ENCODE measurements around the gene GEN1.

The GEN1 gene

GRCh38 chr2:17800219-17800618 is 46.3 kb downstream of the GEN1 start:
- H3K4me3 ChIP-seq (ENCODE audit: control insufficient read depth, low read depth, low read length), result no peak overlapping the region
- no peak for TF ChIP-seq CTCF (conservative IDR thresholded peaks at IDR 0.05; ENCODE audit: control insufficient read depth, insufficient read depth, low read depth, low read length)
- no peak for DNase-seq (ENCODE audit: low read depth)

GRCh38 chr2:17800693-17801458 is 46.9 kb downstream of the GEN1 start:
- no peak overlapping the region for H3K4me3 ChIP-seq (ENCODE audit: control insufficient read depth, low read depth, low read length)
- no peak for TF ChIP-seq CTCF (conservative IDR thresholded peaks at IDR 0.05; ENCODE audit: control insufficient read depth, insufficient read depth, low read depth, low read length)
- no peak for DNase-seq (ENCODE audit: low read depth)

- DNase-seq (ENCODE audit: low read depth), result no peak
- H3K4me3 ChIP-seq (ENCODE audit: control insufficient read depth, low read depth, low read length), result no peak overlapping the region
- no peak for TF ChIP-seq CTCF (conservative IDR thresholded peaks at IDR 0.05; ENCODE audit: control insufficient read depth, insufficient read depth, low read depth, low read length)
Observed at GRCh38 chr2:17803497-17803896, 49.6 kb downstream of the GEN1 start.

- no peak overlapping the region for H3K4me3 ChIP-seq (ENCODE audit: control insufficient read depth, low read depth, low read length)
- DNase-seq (ENCODE audit: low read depth), result no peak
- TF ChIP-seq CTCF (conservative IDR thresholded peaks at IDR 0.05; ENCODE audit: control insufficient read depth, insufficient read depth, low read depth, low read length), result no peak
Observed at GRCh38 chr2:17804358-17804757, 50.4 kb downstream of the GEN1 start.

- no peak overlapping the region for H3K4me3 ChIP-seq (ENCODE audit: control insufficient read depth, low read depth, low read length)
- TF ChIP-seq CTCF (conservative IDR thresholded peaks at IDR 0.05; ENCODE audit: control insufficient read depth, insufficient read depth, low read depth, low read length), result no peak
- no peak for DNase-seq (ENCODE audit: low read depth)
Observed at GRCh38 chr2:17805166-17805565, 51.2 kb downstream of the GEN1 start.

- no peak overlapping the region for H3K4me3 ChIP-seq (ENCODE audit: control insufficient read depth, low read depth, low read length)
- DNase-seq (ENCODE audit: low read depth), result no peak
- no peak for TF ChIP-seq CTCF (conservative IDR thresholded peaks at IDR 0.05; ENCODE audit: control insufficient read depth, insufficient read depth, low read depth, low read length)
Observed at GRCh38 chr2:17805717-17806363, 51.9 kb downstream of the GEN1 start.

Data from fibroblast of mammary gland (primary cell).